MM.1S (cell line): ENCODE data around the gene PLXNA4.

Source experiments
- DNase-seq: peaks from one replicate; pipeline ENCODE4 v3.0.0-alpha.2; 2015
- H2AFZ ChIP-seq: fragments of 300-600 bp; sonication (generic); 2 replicates; pipeline ENCODE4 v1.6.0; 2016; ENCODE audit warnings: antibody characterized with exemption, low read length
- H3F3A ChIP-seq: fragments of 300-600 bp; sonication (generic); 2 replicates; pipeline ENCODE4 v1.6.1; 2016; ENCODE audit warnings: mild to moderate bottlenecking, antibody characterized with exemption, low read length, moderate library complexity, mixed read lengths; ENCODE audit not compliant: insufficient read depth
- H3K27ac ChIP-seq: fragments of 300-600 bp; sonication (generic); 2 replicates; pipeline ENCODE4 v1.5.1; 2016; ENCODE audit warnings: mild to moderate bottlenecking, low read length
- H3K27me3 ChIP-seq: fragments of 300-600 bp; sonication (generic); replicated peaks from 2 replicates; pipeline ENCODE4 v1.6.0; 2016; ENCODE audit warnings: low read length; ENCODE audit not compliant: insufficient read depth
- H3K36me3 ChIP-seq: fragments of 300-600 bp; sonication (generic); replicated peaks from 2 replicates; pipeline ENCODE4 v1.6.1; 2016; ENCODE audit warnings: mild to moderate bottlenecking, low read length, mixed read lengths; ENCODE audit not compliant: insufficient read depth
- H3K4me1 ChIP-seq: fragments of 300-600 bp; sonication (generic); 2 replicates; pipeline ENCODE4 v1.6.1; 2016; ENCODE audit warnings: low read length, mixed read lengths
- H3K4me2 ChIP-seq: fragments of 300-600 bp; sonication (generic); 2 replicates; pipeline ENCODE4 v1.6.0; 2016; ENCODE audit warnings: low read depth, low read length
- H3K4me3 ChIP-seq: fragments of 300-600 bp; sonication (generic); 2 replicates; pipeline ENCODE4 v1.5.1; 2016; ENCODE audit warnings: low read length, mixed read lengths
- H3K79me2 ChIP-seq: fragments of 300-600 bp; sonication (generic); 2 replicates; pipeline ENCODE4 v1.6.1; 2016; ENCODE audit warnings: mixed run types, low read length, mixed read lengths
- H3K9ac ChIP-seq: fragments of 300-600 bp; sonication (generic); 2 replicates; pipeline ENCODE4 v1.6.1; 2016; ENCODE audit warnings: low read length, mixed read lengths
- H3K9me2 ChIP-seq: fragments of 300-600 bp; sonication (generic); replicated peaks from 2 replicates; pipeline ENCODE4 v1.6.1; 2016; ENCODE audit warnings: mild to moderate bottlenecking, low read length, mixed read lengths; ENCODE audit not compliant: insufficient read depth
- H3K9me3 ChIP-seq: fragments of 300-600 bp; sonication (generic); replicated peaks from 2 replicates; pipeline ENCODE4 v1.6.1; 2016; ENCODE audit warnings: mild to moderate bottlenecking, low read length, mixed read lengths; ENCODE audit not compliant: insufficient read depth
- H4K20me1 ChIP-seq: fragments of 300-600 bp; sonication (generic); 2 replicates; pipeline ENCODE4 v1.6.1; 2016; ENCODE audit warnings: mild to moderate bottlenecking, low read length, moderate library complexity, mixed read lengths; ENCODE audit not compliant: insufficient read depth
- CTCF ChIP-seq: fragments of 300-600 bp; sonication (generic); IDR thresholded peaks from 2 replicates; pipeline ENCODE4 v1.5.1; 2016; ENCODE audit warnings: antibody characterized with exemption, low read length, mixed read lengths
- EZH2 ChIP-seq: fragments of 300-600 bp; sonication (generic); optimal IDR thresholded peaks from 2 replicates; pipeline ENCODE3; 2017; ENCODE audit warnings: low read depth, mild to moderate bottlenecking, antibody characterized with exemption, low read length, mixed read lengths
- EZH2phosphoT487 ChIP-seq: fragments of 300-600 bp; sonication (generic); IDR thresholded peaks from 2 replicates; pipeline ENCODE4 v1.6.1; 2018; ENCODE audit warnings: antibody characterized with exemption, low read length

Gene PLXNA4

GRCh38 chr7:132489776-132490237, 86.5 kb downstream of the PLXNA4 start:
- H3K4me3 ChIP-seq = no peak overlapping the region
- H3K9me2 ChIP-seq = no peaks in the 10 kb centered on the region
- H3K9ac ChIP-seq = no peak overlapping the region
- H3K27ac ChIP-seq = no peak overlapping the region
- H3K27me3 ChIP-seq = no peaks in the 10 kb centered on the region
- H3K9me3 ChIP-seq = no peaks in the 10 kb centered on the region
- H3F3A ChIP-seq = no peaks in the 10 kb centered on the region
- TF ChIP-seq EZH2 (no peak), CTCF (no peak), EZH2phosphoT487 (no peak)
- no peaks in the 10 kb centered on the region for H3K79me2 ChIP-seq
- H3K4me1 ChIP-seq = no peaks in the 10 kb centered on the region
- H3K4me2 ChIP-seq = no peak overlapping the region
- DNase-seq = peak; percentile 61
- H4K20me1 ChIP-seq = no peaks in the 10 kb centered on the region
- H3K36me3 ChIP-seq = no peaks in the 10 kb centered on the region
- H2AFZ ChIP-seq = no peak overlapping the region

- H3K27me3 ChIP-seq = no peaks in the 10 kb centered on the region
Measured at GRCh38 chr7:132488634-132489302, 87.5 kb downstream of the PLXNA4 start.

GRCh38 chr7:132486274-132486610, 90.0 kb downstream of the PLXNA4 start:
- Histone ChIP-seq H3K9ac (no peak overlapping the region), H3K36me3 (no peaks in the 10 kb centered on the region), H3K79me2 (no peaks in the 10 kb centered on the region), H3K4me3 (no peak overlapping the region), H3K27ac (no peak overlapping the region), H3F3A (no peaks in the 10 kb centered on the region), H3K4me2 (no peak overlapping the region), H3K4me1 (no peaks in the 10 kb centered on the region), H3K9me3 (no peaks in the 10 kb centered on the region), H4K20me1 (no peaks in the 10 kb centered on the region), H3K9me2 (no peaks in the 10 kb centered on the region), H2AFZ (no peak overlapping the region), H3K27me3 (no peaks in the 10 kb centered on the region)
- DNase-seq = no peak
- TF ChIP-seq EZH2phosphoT487 (no peak), CTCF (no peak), EZH2 (no peak)

More at GRCh38 chr7:132488634-132489302, 87.5 kb downstream of the PLXNA4 start:
- no peaks in the 10 kb centered on the region for H3K9me2 ChIP-seq
- H3K79me2 ChIP-seq = no peaks in the 10 kb centered on the region
- H3K27ac ChIP-seq = no peak overlapping the region
- H3K36me3 ChIP-seq = no peaks in the 10 kb centered on the region
- H3K4me1 ChIP-seq = no peaks in the 10 kb centered on the region
- H3F3A ChIP-seq = no peaks in the 10 kb centered on the region
- no peak overlapping the region for H2AFZ ChIP-seq
- H4K20me1 ChIP-seq = no peaks in the 10 kb centered on the region
- no peak overlapping the region for H3K9ac ChIP-seq
- DNase-seq = no peak
- TF ChIP-seq EZH2phosphoT487 (no peak), CTCF (no peak), EZH2 (no peak)
- H3K9me3 ChIP-seq = no peaks in the 10 kb centered on the region
- H3K4me2 ChIP-seq = no peak overlapping the region
- no peak overlapping the region for H3K4me3 ChIP-seq
